ENCODE measurements around the gene TMEM132D. TPM values are rescaled to one million over a fixed set of nuclear protein-coding genes. Genes with fewer than 3 reads are reported as not detected.

The TMEM132D gene
- total and polyA plus RNA-seq, 2 of the 8 experiments (the other 6 are each of a cell fraction or from before 2014, with no cell fraction given), result 3.5 to 10.1 TPM

DNA sequence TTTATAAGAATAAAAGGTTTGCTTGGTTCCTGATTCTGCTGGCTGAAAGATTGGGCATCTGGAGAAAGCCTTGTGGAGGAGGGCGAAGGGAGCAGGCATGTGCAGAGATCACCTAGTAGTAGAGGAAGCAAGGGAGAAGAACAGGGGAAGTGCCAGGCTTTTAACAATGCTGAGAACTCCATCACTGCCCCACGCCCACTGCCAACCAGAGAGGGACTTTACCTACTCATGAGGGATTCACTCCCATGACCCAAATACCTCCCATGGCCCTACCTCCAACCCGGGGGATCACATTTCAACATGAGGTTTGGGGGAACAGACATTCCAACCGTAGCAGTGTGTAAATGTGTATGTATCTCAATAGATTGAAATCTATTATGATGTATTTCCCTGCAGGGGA, 690.3 kb downstream of the TMEM132D start:
- DNase-seq (ENCODE audit: low read depth in 1 of 2, low spot score in 2 of 2) (no peak), FAIRE-seq (no peak)
- H3K27ac ChIP-seq (ENCODE audit: low read depth, low read length), result no peak overlapping the region
- H3K27me3 ChIP-seq (replicated peaks in 1 of 4; ENCODE audit: control insufficient read depth in 3 of 4, extremely low read depth in 1 of 4, insufficient read depth in 3 of 4, low read length in 3 of 4), result no peaks in the 10 kb centered on the region
- H2AFZ ChIP-seq (ENCODE audit: low read length), result no peak overlapping the region
- no peak overlapping the region for H2BK5ac ChIP-seq (ENCODE audit: low read depth, low read length)
- ChIA-PET CTCF (ENCODE audit: partially characterized antibody) (interaction anchor here (0.8 kb wide), 1 partner anchor 21 kb away, joined by 4 read pairs; no protein-coding TSS in a partner anchor), POLR2A (ENCODE audit: partially characterized antibody) (no interaction called here)
- no peak overlapping the region for H2BK12ac ChIP-seq (ENCODE audit: low read depth, low read length)
- H4K5ac ChIP-seq (ENCODE audit: insufficient read length, low read depth, low read length), result no peak overlapping the region
- no peak overlapping the region for H3K4me2 ChIP-seq (ENCODE audit: insufficient read depth in 1 of 2, low read depth in 2 of 2, low read length in 2 of 2)
- 89% methylated on average over 4 of the region's 4 CpGs; no CpG with 5 or more reads in 1 of the 2 experiments for WGBS, 2 experiments (ENCODE audit: extremely low coverage in 1 of 2, insufficient coverage in 1 of 2, insufficient read length in 1 of 2, insufficient replicate concordance in 2 of 2, low coverage in 1 of 2, low lambda C conversion rate in 2 of 2, missing lambda C conversion rate in 1 of 2)
- no peak overlapping the region for H4K91ac ChIP-seq (replicated peaks; ENCODE audit: insufficient read length, low read length)
- H3K14ac ChIP-seq (ENCODE audit: insufficient read length), result no peak overlapping the region
- no peaks in the 10 kb centered on the region for H3K79me2 ChIP-seq (ENCODE audit: control insufficient read depth in 1 of 2, insufficient read depth in 2 of 2, low read length in 2 of 2)
- H2BK15ac ChIP-seq (ENCODE audit: low read length), result no peak overlapping the region
- H4K8ac ChIP-seq (ENCODE audit: extremely low read depth, insufficient read depth, low read length), result no peak overlapping the region
- no peaks in the 10 kb centered on the region for H3K36me3 ChIP-seq (ENCODE audit: control insufficient read depth in 2 of 4, insufficient read depth in 4 of 4, low read length in 3 of 4)
- H3K23me2 ChIP-seq (ENCODE audit: low read depth, low read length), result no peaks in the 10 kb centered on the region
- no peak overlapping the region for H3K18ac ChIP-seq (ENCODE audit: extremely low read depth, low read length)
- no peaks in the 10 kb centered on the region for H3K4me1 ChIP-seq (replicated peaks in 1 of 4; ENCODE audit: control insufficient read depth in 3 of 4, insufficient read depth in 4 of 4, low read length in 3 of 4)
- H2BK20ac ChIP-seq (ENCODE audit: low read length), result no peak overlapping the region
- no peak overlapping the region for H3K56ac ChIP-seq (replicated peaks; ENCODE audit: insufficient read length, low read depth, low read length)
- H3K9ac ChIP-seq (replicated peaks in 1 of 4; ENCODE audit: extremely low read depth in 1 of 4, low read depth in 3 of 4, low read length in 3 of 4), result no peak overlapping the region
- H2AK5ac ChIP-seq (ENCODE audit: low read depth, low read length), result no peak overlapping the region
- H3K4ac ChIP-seq (replicated peaks; ENCODE audit: insufficient read length, low read depth, low read length), result no peak overlapping the region
- H3K79me1 ChIP-seq (ENCODE audit: low read depth, low read length), result no peaks in the 10 kb centered on the region
- no peaks in the 10 kb centered on the region for H3K9me3 ChIP-seq (ENCODE audit: insufficient read depth in 2 of 2, low read depth in 1 of 2, low read length in 1 of 2)
- no peak overlapping the region for H3K4me3 ChIP-seq (ENCODE audit: extremely low read depth in 1 of 4, insufficient read depth in 2 of 4, low read depth in 3 of 4, low read length in 4 of 4)
- H4K20me1 ChIP-seq (replicated peaks in 1 of 2; ENCODE audit: control insufficient read depth in 1 of 2, insufficient read depth in 2 of 2, low read length in 2 of 2), result no peaks in the 10 kb centered on the region
- H2BK120ac ChIP-seq (replicated peaks; ENCODE audit: low read depth, low read length), result no peak overlapping the region
- H3K23ac ChIP-seq (ENCODE audit: insufficient read length), result no peak overlapping the region
- TF ChIP-seq CBX8 (IDR thresholded peaks at IDR 0.05; ENCODE audit: borderline replicate concordance, low read depth, low read length) (no peak), BACH1 (IDR thresholded peaks at IDR 0.05; ENCODE audit: low read length) (no peak), TAF7 (optimal IDR thresholded peaks at IDR 0.05; ENCODE audit: borderline replicate concordance, low read depth, low read length) (no peak), BRCA1 (IDR thresholded peaks at IDR 0.05; ENCODE audit: low read depth, low read length) (no peak), JUND (IDR thresholded peaks at IDR 0.05; ENCODE audit: low read length) (no peak), NRF1 (IDR thresholded peaks at IDR 0.05; ENCODE audit: low read depth, low read length) (no peak), SP4 (IDR thresholded peaks at IDR 0.05; ENCODE audit: low read length) (no peak), HDAC2 (IDR thresholded peaks at IDR 0.05; ENCODE audit: borderline replicate concordance in 1 of 2, low read depth in 2 of 2, low read length in 2 of 2) (no peak), CREB1 (IDR thresholded peaks at IDR 0.05) (no peak), MAFK (IDR thresholded peaks at IDR 0.05; ENCODE audit: low read depth, low read length) (no peak), RAD21 (IDR thresholded peaks at IDR 0.05 in 1 of 2, conservative IDR thresholded peaks at IDR 0.05 in 1 of 2; ENCODE audit: low read depth in 2 of 2, low read length in 2 of 2) (no peak), SIRT6 (IDR thresholded peaks at IDR 0.05; ENCODE audit: low read length) (no peak)
- TF ChIP-seq, protein P1, sequence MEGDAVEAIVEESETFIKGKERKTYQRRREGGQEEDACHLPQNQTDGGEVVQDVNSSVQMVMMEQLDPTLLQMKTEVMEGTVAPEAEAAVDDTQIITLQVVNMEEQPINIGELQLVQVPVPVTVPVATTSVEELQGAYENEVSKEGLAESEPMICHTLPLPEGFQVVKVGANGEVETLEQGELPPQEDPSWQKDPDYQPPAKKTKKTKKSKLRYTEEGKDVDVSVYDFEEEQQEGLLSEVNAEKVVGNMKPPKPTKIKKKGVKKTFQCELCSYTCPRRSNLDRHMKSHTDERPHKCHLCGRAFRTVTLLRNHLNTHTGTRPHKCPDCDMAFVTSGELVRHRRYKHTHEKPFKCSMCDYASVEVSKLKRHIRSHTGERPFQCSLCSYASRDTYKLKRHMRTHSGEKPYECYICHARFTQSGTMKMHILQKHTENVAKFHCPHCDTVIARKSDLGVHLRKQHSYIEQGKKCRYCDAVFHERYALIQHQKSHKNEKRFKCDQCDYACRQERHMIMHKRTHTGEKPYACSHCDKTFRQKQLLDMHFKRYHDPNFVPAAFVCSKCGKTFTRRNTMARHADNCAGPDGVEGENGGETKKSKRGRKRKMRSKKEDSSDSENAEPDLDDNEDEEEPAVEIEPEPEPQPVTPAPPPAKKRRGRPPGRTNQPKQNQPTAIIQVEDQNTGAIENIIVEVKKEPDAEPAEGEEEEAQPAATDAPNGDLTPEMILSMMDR (IDR thresholded peaks at IDR 0.05; ENCODE audit: control extremely low read depth in 1 of 3, insufficient read depth in 1 of 3, low read depth in 1 of 3, low read length in 3 of 3), result no peak

Measured in H1 (cell line).